Hepatocyte (in vitro differentiated cells): ENCODE results near the gene DMWD. TPM values are rescaled to one million over a fixed set of nuclear protein-coding genes. Genes with fewer than 3 reads are reported as not detected.
A peak's percentile ranks its signal among the peaks of the same experiment; 100 is the strongest.

Experiments used
- DNase-seq: peaks from one replicate; pipeline ENCODE4 v3.0.0-alpha.2; 2016; ENCODE audit warnings: low spot score
- H2AFZ ChIP-seq: fragments of 200-600 bp; sonication (generic); 2 replicates; pipeline ENCODE4 v1.6.0; 2016; ENCODE audit warnings: antibody characterized with exemption, mild to moderate bottlenecking
- H3K27ac ChIP-seq: fragments of 200-600 bp; sonication (generic); 2 replicates; pipeline ENCODE4 v1.5.1; 2016; ENCODE audit warnings: mild to moderate bottlenecking
- H3K27me3 ChIP-seq: fragments of 200-600 bp; sonication (generic); 2 replicates; pipeline ENCODE4 v1.6.1; 2016
- H3K36me3 ChIP-seq: fragments of 200-600 bp; sonication (generic); replicated peaks from 2 replicates; pipeline ENCODE4 v1.5.1; 2016; ENCODE audit warnings: low read depth; ENCODE audit not compliant: insufficient read depth
- H3K4me1 ChIP-seq: fragments of 200-600 bp; sonication (generic); 2 replicates; pipeline ENCODE4 v1.5.1; 2016; ENCODE audit warnings: mild to moderate bottlenecking, moderate library complexity; ENCODE audit not compliant: insufficient read depth
- H3K4me2 ChIP-seq: fragments of 200-600 bp; sonication (generic); 2 replicates; pipeline ENCODE4 v1.6.0; 2016
- H3K4me3 ChIP-seq: fragments of 200-600 bp; sonication (generic); 2 replicates; pipeline ENCODE4 v1.5.1; 2016; ENCODE audit warnings: mild to moderate bottlenecking
- H3K79me2 ChIP-seq: fragments of 200-600 bp; sonication (generic); 2 replicates; pipeline ENCODE4 v1.6.0; 2017; ENCODE audit warnings: mild to moderate bottlenecking
- H3K9me2 ChIP-seq: fragments of 200-600 bp; sonication (generic); replicated peaks from 2 replicates; pipeline ENCODE4 v1.6.0; 2017; ENCODE audit warnings: mild to moderate bottlenecking; ENCODE audit not compliant: insufficient read depth
- H3K9me3 ChIP-seq: fragments of 200-600 bp; sonication (generic); 2 replicates; pipeline ENCODE4 v1.5.1; 2016; ENCODE audit warnings: low read depth, mild to moderate bottlenecking
- H4K20me1 ChIP-seq: fragments of 200-600 bp; sonication (generic); 2 replicates; pipeline ENCODE4 v1.6.0; 2016; ENCODE audit warnings: mild to moderate bottlenecking; ENCODE audit not compliant: insufficient read depth, poor library complexity, severe bottlenecking
- CTCF ChIP-seq: fragments of 200-600 bp; sonication (generic); IDR thresholded peaks from 2 replicates; pipeline ENCODE4 v1.5.1; 2016; ENCODE audit warnings: antibody characterized with exemption, mild to moderate bottlenecking; ENCODE audit not compliant: poor library complexity
- EZH2 ChIP-seq: fragments of 200-600 bp; sonication (generic); IDR thresholded peaks from 2 replicates; pipeline ENCODE4 v1.6.1; 2016; ENCODE audit warnings: antibody characterized with exemption, mild to moderate bottlenecking, borderline replicate concordance
- EZH2phosphoT487 ChIP-seq: fragments of 200-600 bp; sonication (generic); IDR thresholded peaks from one replicate; pipeline ENCODE4 v1.6.1; 2018; ENCODE audit warnings: antibody characterized with exemption, mild to moderate bottlenecking, low read depth, moderate library complexity; ENCODE audit not compliant: unreplicated experiment, severe bottlenecking
- WGBS: methylation state at CpG from one replicate; pipeline ENCODE4 v1.1.6; 2016; ENCODE audit warnings: low lambda C conversion rate; ENCODE audit errors: missing lambda C conversion rate; 5-methylcytosine and 5-hydroxymethylcytosine counted together
- polyA plus RNA-seq: library from polyadenylated mRNA; unstranded; fragments of >200 nt; fragmentation: Nextera tagmentation; extraction: Ambion mirVana; gene quantifications from 2 replicates; pipeline ENCODE4 v1.2.1, GENCODE V29; 2016
- total RNA-seq: library from RNA; depleted of rRNA; stranded (reverse); fragments of >200 nt; gene quantifications from 2 replicates; pipeline ENCODE4 v1.2.3, GENCODE V29; 2014

The DMWD gene
- total and polyA plus RNA-seq, 2 experiments from 2014 or later = 23.7 to 70.1 TPM

GRCh38 chr19:45772130-45772840 is 20.4 kb downstream of the DMWD start:
- no peaks in the 10 kb centered on the region for H3K9me2 ChIP-seq
- no peak for DNase-seq
- H3K9me3 ChIP-seq = no peaks in the 10 kb centered on the region
- no peak overlapping the region for H3K4me3 ChIP-seq
- WGBS = 91% methylated on average over 14 of the region's 14 CpGs
- peaks cover 6% of the 10 kb centered on the region for H3K79me2 ChIP-seq
- no peak overlapping the region for H2AFZ ChIP-seq
- H3K36me3 ChIP-seq = no peaks in the 10 kb centered on the region
- H4K20me1 ChIP-seq = no peaks in the 10 kb centered on the region
- no peaks in the 10 kb centered on the region for H3K27me3 ChIP-seq
- H3K4me2 ChIP-seq = no peak overlapping the region
- peaks cover 3% of the 10 kb centered on the region for H3K4me1 ChIP-seq
- no peak for TF ChIP-seq EZH2
- no peak for TF ChIP-seq CTCF
- TF ChIP-seq EZH2phosphoT487 = no peak
- no peak overlapping the region for H3K27ac ChIP-seq

GRCh38 chr19:45771311-45771933 is 21.2 kb downstream of the DMWD start:
- H2AFZ ChIP-seq = no peak overlapping the region
- H3K27ac ChIP-seq = peak overlapping the region; percentile 91
- no peaks in the 10 kb centered on the region for H3K9me2 ChIP-seq
- no peak for DNase-seq
- H3K36me3 ChIP-seq = no peaks in the 10 kb centered on the region
- H3K9me3 ChIP-seq = no peaks in the 10 kb centered on the region
- no peaks in the 10 kb centered on the region for H3K27me3 ChIP-seq
- H3K79me2 ChIP-seq = peaks cover 15% of the 10 kb centered on the region
- no peak overlapping the region for H3K4me3 ChIP-seq
- 95% methylated on average over 31 of the region's 46 CpGs for WGBS
- H3K4me2 ChIP-seq = peak overlapping the region; percentile 90
- TF ChIP-seq EZH2 (no peak), CTCF (no peak), EZH2phosphoT487 (no peak)
- peaks cover 11% of the 10 kb centered on the region for H3K4me1 ChIP-seq
- no peaks in the 10 kb centered on the region for H4K20me1 ChIP-seq

- no peaks in the 10 kb centered on the region for H3K9me3 ChIP-seq
- H2AFZ ChIP-seq = no peak overlapping the region
- H3K27me3 ChIP-seq = no peaks in the 10 kb centered on the region
- WGBS = 3% methylated on average over 54 of the region's 79 CpGs
- H3K4me2 ChIP-seq = peak overlapping the region; percentile 90
- H4K20me1 ChIP-seq = no peaks in the 10 kb centered on the region
- H3K4me3 ChIP-seq = peak overlapping the region; percentile 27
- H3K79me2 ChIP-seq = peaks cover 24% of the 10 kb centered on the region
- no peaks in the 10 kb centered on the region for H3K36me3 ChIP-seq
- TF ChIP-seq CTCF (peak; percentile 93), EZH2 (no peak), EZH2phosphoT487 (no peak)
- H3K9me2 ChIP-seq = no peaks in the 10 kb centered on the region
- peak overlapping the region; percentile 91 for H3K27ac ChIP-seq
- peak; percentile 97 for DNase-seq
- H3K4me1 ChIP-seq = peaks cover 19% of the 10 kb centered on the region
Measured at GRCh38 chr19:45770192-45771101, 22.2 kb downstream of the DMWD start.
